ENCODE measurements around the gene ATPAF2.

The ATPAF2 gene

DNA sequence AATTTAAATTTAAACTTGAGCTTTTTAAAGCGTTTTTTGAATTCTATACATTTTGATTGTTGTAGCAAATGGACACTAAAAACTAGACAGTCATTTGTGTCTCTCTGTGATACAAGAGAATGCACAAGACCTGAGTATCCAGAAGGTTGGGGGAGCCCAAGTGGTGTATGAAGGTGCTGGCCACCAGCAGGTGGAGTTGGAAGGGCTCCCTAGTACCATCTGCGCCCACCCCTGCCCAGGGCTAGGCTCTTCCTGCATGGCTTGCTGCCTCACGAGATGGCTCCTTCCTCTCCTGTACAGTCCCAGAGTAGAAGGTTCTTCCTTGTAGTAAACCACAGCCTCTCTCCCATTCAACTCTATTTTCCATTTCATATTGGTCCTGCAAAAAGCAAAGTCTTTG, 17.2 kb upstream of the ATPAF2 start:
- TF ChIP-seq, protein P1, sequence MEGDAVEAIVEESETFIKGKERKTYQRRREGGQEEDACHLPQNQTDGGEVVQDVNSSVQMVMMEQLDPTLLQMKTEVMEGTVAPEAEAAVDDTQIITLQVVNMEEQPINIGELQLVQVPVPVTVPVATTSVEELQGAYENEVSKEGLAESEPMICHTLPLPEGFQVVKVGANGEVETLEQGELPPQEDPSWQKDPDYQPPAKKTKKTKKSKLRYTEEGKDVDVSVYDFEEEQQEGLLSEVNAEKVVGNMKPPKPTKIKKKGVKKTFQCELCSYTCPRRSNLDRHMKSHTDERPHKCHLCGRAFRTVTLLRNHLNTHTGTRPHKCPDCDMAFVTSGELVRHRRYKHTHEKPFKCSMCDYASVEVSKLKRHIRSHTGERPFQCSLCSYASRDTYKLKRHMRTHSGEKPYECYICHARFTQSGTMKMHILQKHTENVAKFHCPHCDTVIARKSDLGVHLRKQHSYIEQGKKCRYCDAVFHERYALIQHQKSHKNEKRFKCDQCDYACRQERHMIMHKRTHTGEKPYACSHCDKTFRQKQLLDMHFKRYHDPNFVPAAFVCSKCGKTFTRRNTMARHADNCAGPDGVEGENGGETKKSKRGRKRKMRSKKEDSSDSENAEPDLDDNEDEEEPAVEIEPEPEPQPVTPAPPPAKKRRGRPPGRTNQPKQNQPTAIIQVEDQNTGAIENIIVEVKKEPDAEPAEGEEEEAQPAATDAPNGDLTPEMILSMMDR (IDR thresholded peaks at IDR 0.05; ENCODE audit: insufficient read depth, low read depth, low read length, missing control alignments): no peak
- H3K4me3 ChIP-seq (ENCODE audit: low read length): no peak overlapping the region
- no peak for DNase-seq (ENCODE audit: low read depth)

DNA sequence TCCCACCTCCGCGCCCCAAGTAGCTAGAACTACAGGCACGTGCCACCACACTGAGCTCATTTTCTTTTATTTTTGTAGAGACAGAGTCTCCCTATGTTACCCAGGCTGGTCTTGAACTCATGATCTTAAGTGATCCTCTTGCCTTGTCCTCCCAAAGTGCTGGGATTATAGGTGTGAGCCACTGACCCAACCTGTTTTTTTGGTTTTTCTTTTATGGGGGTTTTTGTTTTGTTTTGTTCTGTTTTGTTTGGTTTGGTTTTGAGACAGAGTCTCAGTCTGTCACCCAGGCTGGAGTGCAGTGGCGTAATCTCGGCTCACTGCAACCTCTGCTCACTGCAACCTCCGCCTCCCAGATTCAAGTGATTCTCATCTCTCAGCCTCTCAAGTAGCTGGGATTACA, 16.6 kb upstream of the ATPAF2 start:
- TF ChIP-seq, protein P1 (IDR thresholded peaks at IDR 0.05; ENCODE audit: insufficient read depth, low read depth, low read length, missing control alignments): no peak
- H3K4me3 ChIP-seq (ENCODE audit: low read length): no peak overlapping the region
- DNase-seq (ENCODE audit: low read depth): no peak

DNA sequence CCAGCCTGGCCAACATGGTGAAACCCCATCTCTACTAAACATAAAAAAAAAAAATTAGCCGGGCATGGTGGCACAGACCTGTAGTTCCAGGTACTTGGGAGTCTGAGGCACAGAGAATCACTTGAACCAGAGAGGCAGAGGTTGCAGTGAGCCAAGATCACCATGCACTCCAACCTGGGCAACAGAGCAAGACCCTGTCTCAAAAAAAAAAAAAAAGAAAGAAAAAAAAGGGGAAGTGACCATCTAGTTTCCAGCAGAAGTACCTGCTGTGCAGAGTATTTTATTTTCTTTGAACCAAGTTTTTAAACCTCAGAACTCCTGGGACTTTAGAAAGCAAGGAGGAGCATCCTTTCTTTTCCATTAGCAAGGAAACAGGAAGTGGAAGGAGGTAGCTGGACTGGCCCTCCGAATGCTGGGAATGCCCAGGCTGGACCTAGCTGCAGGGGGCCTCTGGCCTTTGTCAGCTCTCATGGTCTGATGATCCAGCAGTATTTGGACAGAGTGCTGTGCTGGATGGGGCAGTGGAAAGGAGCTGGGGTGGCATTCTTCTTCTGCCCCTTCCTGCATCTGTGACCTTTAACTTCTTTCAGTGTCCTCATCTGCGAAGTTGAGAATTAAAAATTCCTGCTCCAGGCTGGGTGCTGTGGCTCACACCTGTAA, 6.9 kb upstream of the ATPAF2 start:
- DNase-seq (ENCODE audit: low read depth): no peak
- TF ChIP-seq, protein P1 (IDR thresholded peaks at IDR 0.05; ENCODE audit: insufficient read depth, low read depth, low read length, missing control alignments): no peak
- no peak overlapping the region for H3K4me3 ChIP-seq (ENCODE audit: low read length)

DNA sequence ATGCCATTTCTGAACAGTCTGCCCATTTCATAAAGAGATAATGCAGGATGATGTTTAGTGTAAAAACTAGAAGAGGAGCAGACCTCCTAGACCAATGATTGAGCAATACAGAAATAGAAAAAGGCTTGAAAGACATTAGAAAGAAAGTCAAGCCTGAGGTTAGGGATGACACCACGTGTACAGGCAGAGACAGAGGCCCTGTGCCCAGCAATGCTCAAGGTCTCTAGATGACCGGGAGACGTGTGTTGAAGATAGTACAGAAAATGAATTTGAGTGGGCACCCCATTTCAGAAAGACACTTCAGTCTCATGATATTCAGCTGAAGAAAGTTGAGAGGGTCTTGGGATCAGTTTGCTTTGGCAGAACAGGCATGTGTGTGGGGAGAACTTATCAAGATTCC, 5.6 kb upstream of the ATPAF2 start:
- DNase-seq (ENCODE audit: low read depth): no peak
- H3K4me3 ChIP-seq (ENCODE audit: low read length): no peak overlapping the region
- TF ChIP-seq, protein P1 (IDR thresholded peaks at IDR 0.05; ENCODE audit: insufficient read depth, low read depth, low read length, missing control alignments): no peak

DNA sequence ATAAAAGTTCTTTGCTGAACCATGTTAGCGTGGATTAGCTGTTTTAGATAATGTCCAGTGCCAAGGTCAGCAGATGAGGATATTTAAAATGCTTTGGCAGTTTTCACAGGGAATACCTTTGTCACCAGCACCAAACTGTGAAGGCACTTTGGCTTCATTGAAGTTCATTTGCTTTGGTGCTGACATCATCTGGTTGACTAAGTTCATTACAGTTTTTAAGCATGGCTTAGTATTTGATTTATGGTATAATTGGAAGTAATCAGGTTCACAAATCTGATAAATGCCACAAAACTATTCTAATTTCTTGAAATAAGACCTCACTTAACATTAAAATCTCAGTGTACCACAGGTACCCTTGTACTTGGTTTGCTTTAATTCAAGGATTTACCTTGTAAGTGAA, 4.5 kb upstream of the ATPAF2 start:
- TF ChIP-seq, protein P1 (IDR thresholded peaks at IDR 0.05; ENCODE audit: insufficient read depth, low read depth, low read length, missing control alignments): peak; percentile 27
- peak; percentile 44 for DNase-seq (ENCODE audit: low read depth)
- no peak overlapping the region for H3K4me3 ChIP-seq (ENCODE audit: low read length)

DNA sequence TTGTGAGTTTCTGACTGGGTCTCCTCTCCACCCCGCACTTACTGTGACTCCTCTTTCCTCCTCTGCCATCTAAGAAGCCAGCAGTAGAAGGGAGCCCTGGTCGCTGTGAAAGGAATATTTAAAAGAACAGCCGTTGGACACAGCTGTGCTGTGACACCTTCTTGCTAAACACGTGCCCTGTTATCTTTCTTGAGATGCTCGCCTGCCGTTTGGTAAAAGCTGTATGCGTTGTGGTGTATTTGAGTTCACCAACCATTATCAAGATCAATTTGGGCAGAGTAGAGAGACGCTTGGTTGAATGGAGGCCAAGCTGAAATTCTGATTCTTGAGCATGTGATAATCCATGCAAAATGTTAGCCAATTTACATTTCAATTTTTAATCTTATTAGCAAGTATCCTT, 4.0 kb upstream of the ATPAF2 start:
- DNase-seq (ENCODE audit: low read depth): no peak
- TF ChIP-seq, protein P1 (IDR thresholded peaks at IDR 0.05; ENCODE audit: insufficient read depth, low read depth, low read length, missing control alignments): no peak
- no peak overlapping the region for H3K4me3 ChIP-seq (ENCODE audit: low read length)

DNA sequence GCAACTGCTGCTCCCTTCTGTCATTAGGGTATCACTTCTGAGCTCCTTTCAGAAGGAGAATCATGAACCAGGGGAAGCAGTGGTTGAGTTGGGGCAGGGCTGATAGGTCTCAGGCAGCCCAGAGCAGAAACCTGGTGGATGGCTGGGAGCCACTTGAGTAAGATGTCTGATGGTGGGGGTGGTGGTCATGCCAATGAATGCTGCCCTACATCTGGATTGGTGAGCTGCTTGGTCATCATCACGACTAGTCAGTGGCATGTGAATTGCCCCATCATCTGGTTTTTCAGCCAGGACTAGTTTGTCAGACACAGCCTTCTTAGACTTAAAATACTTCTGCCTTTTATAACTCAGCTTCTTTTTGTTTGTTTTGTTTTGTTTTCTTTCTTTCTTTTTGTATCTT, 2.8 kb upstream of the ATPAF2 start:
- TF ChIP-seq, protein P1 (IDR thresholded peaks at IDR 0.05; ENCODE audit: insufficient read depth, low read depth, low read length, missing control alignments): no peak
- no peak overlapping the region for H3K4me3 ChIP-seq (ENCODE audit: low read length)

More for the DNA sequence above, 2.8 kb upstream of the ATPAF2 start:
- DNase-seq (ENCODE audit: low read depth): peak; percentile 96

Measured in epithelial cell of esophagus (primary cell).